Astrocyte (in vitro differentiated cells and primary cell): Measurements from ENCODE around the gene SCGB3A1.

Source experiments
- EZH2 ChIP-seq: IDR thresholded peaks from 2 replicates; pipeline ENCODE4 v1.6.1; 2012; ENCODE audit warnings: mild to moderate bottlenecking, low read length, inconsistent platforms; ENCODE audit not compliant: insufficient read depth
- TF ChIP-seq, protein P1 (sequence below): IDR thresholded peaks from 2 replicates; pipeline ENCODE4 v1.5.1; 2011; ENCODE audit warnings: low read depth, mild to moderate bottlenecking, inconsistent platforms, low read length, moderate library complexity; ENCODE audit not compliant: insufficient read depth

DNA sequence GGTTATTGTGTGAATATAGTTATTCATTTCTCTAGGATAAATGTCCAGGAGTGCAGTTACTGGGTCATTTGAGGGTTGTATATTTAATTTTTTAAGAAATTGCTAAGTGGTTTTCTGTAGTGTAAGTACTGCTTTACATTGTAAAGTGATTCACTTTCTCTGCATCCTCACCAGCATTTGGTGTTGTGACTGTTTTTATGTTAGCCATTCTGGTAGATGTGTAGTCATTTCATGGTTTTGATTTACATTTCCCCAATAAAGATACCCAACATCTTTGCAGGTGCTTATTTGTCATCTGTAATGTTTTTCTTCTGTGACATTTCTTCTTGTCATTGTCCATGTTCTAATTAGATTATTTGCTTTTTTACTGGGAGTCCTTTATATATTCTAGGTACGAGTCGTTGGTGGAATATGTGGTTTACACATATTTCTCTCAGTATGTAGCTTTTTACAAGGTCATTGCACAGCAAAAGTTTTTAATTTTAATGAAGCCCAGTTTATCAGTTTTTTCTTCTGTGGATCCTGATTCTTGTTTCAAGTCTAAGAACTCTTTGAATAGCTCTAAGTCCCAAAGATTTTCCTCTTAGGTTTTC lies 34.0 kb downstream of the SCGB3A1 start:
- TF ChIP-seq, protein P1, sequence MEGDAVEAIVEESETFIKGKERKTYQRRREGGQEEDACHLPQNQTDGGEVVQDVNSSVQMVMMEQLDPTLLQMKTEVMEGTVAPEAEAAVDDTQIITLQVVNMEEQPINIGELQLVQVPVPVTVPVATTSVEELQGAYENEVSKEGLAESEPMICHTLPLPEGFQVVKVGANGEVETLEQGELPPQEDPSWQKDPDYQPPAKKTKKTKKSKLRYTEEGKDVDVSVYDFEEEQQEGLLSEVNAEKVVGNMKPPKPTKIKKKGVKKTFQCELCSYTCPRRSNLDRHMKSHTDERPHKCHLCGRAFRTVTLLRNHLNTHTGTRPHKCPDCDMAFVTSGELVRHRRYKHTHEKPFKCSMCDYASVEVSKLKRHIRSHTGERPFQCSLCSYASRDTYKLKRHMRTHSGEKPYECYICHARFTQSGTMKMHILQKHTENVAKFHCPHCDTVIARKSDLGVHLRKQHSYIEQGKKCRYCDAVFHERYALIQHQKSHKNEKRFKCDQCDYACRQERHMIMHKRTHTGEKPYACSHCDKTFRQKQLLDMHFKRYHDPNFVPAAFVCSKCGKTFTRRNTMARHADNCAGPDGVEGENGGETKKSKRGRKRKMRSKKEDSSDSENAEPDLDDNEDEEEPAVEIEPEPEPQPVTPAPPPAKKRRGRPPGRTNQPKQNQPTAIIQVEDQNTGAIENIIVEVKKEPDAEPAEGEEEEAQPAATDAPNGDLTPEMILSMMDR = no peak
- TF ChIP-seq EZH2 = no peak
